Activated CD8-positive, alpha-beta memory T cell treated with anti-CD3 and anti-CD28 coated beads, Interleukin-2, amount 50 U/mL, for 24 hours (primary cell): ENCODE results near the gene METTL27.
"Not testable (repeated sequence)": the region's sequence is repeated elsewhere in the genome, so short reads cannot be mapped to it uniquely, and the experiment has no call there.

Experiments used
- DNase-seq: peaks from one replicate; pipeline ENCODE4 v3.0.0-alpha.2; 2020; ENCODE audit errors: extremely low read depth

METTL27 gene

GRCh38 chr7:73869011-73869798 is 26.9 kb upstream of the METTL27 start:
- DNase-seq, result no peak

- no peak for DNase-seq
Observed at GRCh38 chr7:73866446-73866767, 24.1 kb upstream of the METTL27 start.

- no peak for DNase-seq
Observed at GRCh38 chr7:73865738-73866445, 23.6 kb upstream of the METTL27 start.

- DNase-seq, result no peak
Observed at GRCh38 chr7:73864981-73865711, 22.8 kb upstream of the METTL27 start.

GRCh38 chr7:73861305-73861704 is 19.0 kb upstream of the METTL27 start:
- no peak for DNase-seq

GRCh38 chr7:73860859-73861258 is 18.5 kb upstream of the METTL27 start, which contains the start of gene TMEM270:
Gene TMEM270, plus strand, starts transcription at chr7:73861159. Its CDS starts 36 bp downstream, at chr7:73861195.
- no peak for DNase-seq

GRCh38 chr7:73858807-73859206 is 16.5 kb upstream of the METTL27 start:
- DNase-seq, result no peak

GRCh38 chr7:73856941-73857340 is 14.6 kb upstream of the METTL27 start:
- no peak for DNase-seq

- no peak for DNase-seq
Observed at GRCh38 chr7:73852500-73852899, 10.2 kb upstream of the METTL27 start.

- DNase-seq, result no peak
Observed at GRCh38 chr7:73851410-73852338, 9.4 kb upstream of the METTL27 start.

GRCh38 chr7:73850781-73851207 is 8.5 kb upstream of the METTL27 start:
- no peak for DNase-seq

GRCh38 chr7:73847941-73848723 is 5.8 kb upstream of the METTL27 start:
- DNase-seq, result no peak

- not testable (repeated sequence) for DNase-seq
Observed at GRCh38 chr7:73845701-73846195, 3.4 kb upstream of the METTL27 start.

GRCh38 chr7:73844848-73845460 is 2.6 kb upstream of the METTL27 start:
- DNase-seq, result no peak

GRCh38 chr7:73844131-73844547 is 1.8 kb upstream of the METTL27 start:
- no peak for DNase-seq

- no peak for DNase-seq
Observed at GRCh38 chr7:73841689-73842066, 638 bp downstream of the METTL27 start.

GRCh38 chr7:73840715-73841379 is 1.5 kb downstream of the METTL27 start:
- no peak for DNase-seq

GRCh38 chr7:73839743-73840714 is 2.3 kb downstream of the METTL27 start:
- DNase-seq, result no peak
